Small intestine (tissue), 7 donors: ENCODE measurements around the gene SF3B3. TPM values are rescaled to one million over a fixed set of nuclear protein-coding genes. Genes with fewer than 3 reads are reported as not detected.
A peak's percentile ranks its signal among the peaks of the same experiment; 100 is the strongest.
"Not testable (repeated sequence)": the region's sequence is repeated elsewhere in the genome, so short reads cannot be mapped to it uniquely, and the experiment has no call there.

Source experiments
- DNase-seq, 2 donors: peaks; one replicate each; pipeline versions ENCODE4 v3.0.0 to v3.0.0-alpha.2; 2013
- FAIRE-seq: peaks from 2 replicates; lab custom pipeline; 2012; peaks lifted over from hg19 to GRCh38; lab: Jason Lieb, UNC
- H3K27ac ChIP-seq, 3 donors: one replicate each; pipeline ENCODE4 v1.5.1; 2013; ENCODE audit warnings: low read length in 2 of 3, mild to moderate bottlenecking in 2 of 3, control low read depth in 1 of 3, inconsistent platforms in 1 of 3, low read depth in 1 of 3, moderate library complexity in 1 of 3
- H3K27me3 ChIP-seq, 3 donors: one replicate each; pipeline ENCODE4 v1.6.1; 2013; ENCODE audit warnings: low read length in 3 of 3, inconsistent platforms in 1 of 3; ENCODE audit not compliant: control insufficient read depth in 3 of 3, insufficient read depth in 3 of 3
- H3K36me3 ChIP-seq, 3 donors: one replicate each; pipeline ENCODE4 v1.6.1; 2013; ENCODE audit warnings: low read length in 3 of 3, inconsistent platforms in 1 of 3, low read depth in 1 of 3, mild to moderate bottlenecking in 1 of 3, moderate library complexity in 1 of 3; ENCODE audit not compliant: control insufficient read depth in 3 of 3, insufficient read depth in 2 of 3
- H3K4me1 ChIP-seq, 3 donors: one replicate each; pipeline ENCODE4 v1.6.1; 2013; ENCODE audit warnings: low read length in 2 of 3, inconsistent platforms in 1 of 3, low read depth in 1 of 3, mild to moderate bottlenecking in 1 of 3, moderate library complexity in 1 of 3; ENCODE audit not compliant: control insufficient read depth in 3 of 3, insufficient read depth in 2 of 3
- H3K4me3 ChIP-seq, 3 donors: one replicate each; pipeline ENCODE4 v1.5.1; 2013; ENCODE audit warnings: low read length in 3 of 3, control low read depth in 1 of 3, inconsistent platforms in 1 of 3, low read depth in 1 of 3, mild to moderate bottlenecking in 1 of 3, moderate library complexity in 1 of 3
- H3K9me3 ChIP-seq, 2 donors: one replicate each; pipeline ENCODE4 v1.6.1; 2013; ENCODE audit warnings: low read depth in 1 of 2, low read length in 1 of 2; ENCODE audit not compliant: control insufficient read depth in 2 of 2, insufficient read depth in 1 of 2
- WGBS, 3 donors: extraction: QIAGEN DNeasy Blood & Tissue Kit; methylation state at CpG; one replicate each; pipeline ENCODE4 v1.1.7; 2013; 5-methylcytosine and 5-hydroxymethylcytosine counted together
- polyA plus RNA-seq, 4 donors: library from polyadenylated mRNA; stranded (reverse) in 3 of 4; unstranded in 1 of 4; fragments of 200-250 nt in 3 of 4; fragments of 120-200 nt in 1 of 4; gene quantifications; one replicate each; pipeline versions ENCODE4 v1.2.1 to v1.2.3, GENCODE V29; 2013
- donor health status: healthy with polysubstance abuse.
- donor health status: control.
- donor health status: control.
- donor health status: Bipolar disorder and iron deficiency.
- donor health status: healthy.

SF3B3 gene
- polyA plus RNA-seq, 4 donors = 33.3 to 203 (median 69.3) TPM

DNA sequence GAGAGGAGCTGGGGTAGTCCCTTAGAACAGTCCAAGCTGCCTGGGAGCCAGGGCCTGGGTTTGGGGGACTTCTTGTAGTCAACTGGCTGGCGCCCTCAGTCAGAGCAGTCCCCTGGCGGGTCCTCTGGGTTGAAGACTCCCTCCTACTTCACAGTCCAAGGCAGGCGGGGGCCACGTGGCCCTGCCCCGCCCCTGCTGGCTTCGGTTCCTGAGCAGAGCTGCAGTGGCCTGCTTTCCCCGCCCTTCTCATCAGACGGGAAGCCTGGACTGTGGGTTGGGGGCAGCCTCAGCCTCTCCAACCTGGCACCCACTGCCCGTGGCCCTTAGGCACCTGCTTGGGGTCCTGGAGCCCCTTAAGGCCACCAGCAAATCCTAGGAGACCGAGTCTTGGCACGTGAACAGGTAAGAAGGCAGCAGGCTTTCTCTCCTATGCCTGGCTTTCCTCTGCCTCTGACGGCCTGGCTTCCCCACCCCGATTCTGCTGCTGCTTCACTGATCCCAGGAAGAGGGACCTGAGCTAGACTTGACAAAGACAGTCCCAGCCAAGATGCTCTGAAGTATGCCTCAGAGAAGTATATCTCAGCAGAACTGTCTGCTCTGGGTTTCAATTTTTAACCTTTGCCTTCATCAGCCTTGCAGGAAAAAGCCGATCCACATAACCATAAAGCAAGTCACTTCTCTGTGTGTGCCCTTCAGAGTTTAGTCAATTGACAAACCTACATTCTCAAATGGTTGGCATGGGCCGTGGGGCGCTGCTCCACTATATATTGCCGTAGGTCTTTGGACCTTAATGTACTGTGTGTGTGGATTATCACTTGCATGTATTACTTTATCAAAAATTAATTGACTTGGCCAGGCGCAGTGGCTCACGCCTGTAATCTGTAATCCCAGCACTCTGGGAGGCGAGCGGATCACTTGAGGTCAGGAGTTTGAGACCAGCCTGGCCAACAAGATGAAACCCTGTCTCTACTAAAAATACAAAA is 56.3 kb downstream of the SF3B3 start:
- Histone ChIP-seq H3K27me3 (no peaks in the 10 kb centered on the region), H3K27ac (peak overlapping the region in 2 of 3 donors; percentile 25 to 37), H3K4me3 (peak overlapping the region in 1 of 3 donors; percentile 12), H3K4me1 (peaks cover 0 to 33% (median 0%) of the 10 kb centered on the region in 3 donors), H3K36me3 (peaks cover 0 to 17% (median 0%) of the 10 kb centered on the region in 3 donors), H3K9me3 (no peaks in the 10 kb centered on the region)
- peak; percentile 60 to 61 for DNase-seq
- WGBS, 3 donors = 8 to 42% (median 36%) methylated on average over 20 to 21 of the region's 21 CpGs
- no peak for FAIRE-seq

DNA sequence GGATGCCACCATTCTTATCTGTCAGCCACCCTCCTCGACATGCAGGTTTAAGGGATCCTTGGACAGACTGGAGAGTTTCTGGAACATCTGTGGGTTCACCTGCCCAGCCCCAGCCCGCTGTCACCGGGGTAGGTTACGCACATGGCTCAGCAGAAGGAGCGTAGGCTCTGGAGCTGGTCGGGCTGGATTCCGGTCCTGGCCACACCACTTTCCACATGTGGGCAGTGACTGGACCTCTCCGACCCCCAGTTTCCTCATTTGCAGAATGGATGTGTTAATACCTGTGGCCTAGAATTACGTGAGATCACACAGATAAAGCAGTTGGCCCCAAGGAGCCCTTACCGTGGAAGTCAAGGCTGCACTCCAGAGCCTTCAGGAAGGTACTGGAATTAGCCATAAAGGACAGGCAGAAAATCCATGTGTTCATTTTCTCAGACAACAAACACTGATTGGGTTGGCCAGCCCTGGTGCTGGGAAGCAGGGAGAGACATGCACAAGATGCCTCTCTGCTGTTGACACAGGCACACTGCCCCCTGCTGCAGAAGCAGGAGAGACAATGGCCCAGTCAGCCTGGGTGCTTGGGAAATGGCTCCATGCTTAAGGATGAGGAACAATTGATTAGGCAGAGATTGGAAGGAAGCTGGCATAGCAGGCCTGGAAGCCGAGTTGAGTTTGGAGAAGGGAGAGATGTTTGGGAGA is 58.8 kb downstream of the SF3B3 start:
- WGBS, 3 donors = 81 to 85% (median 81%) methylated on average over 11 of the region's 11 CpGs
- DNase-seq (no peak), FAIRE-seq (no peak)
- Histone ChIP-seq H3K4me1 (peaks cover 0 to 15% (median 0%) of the 10 kb centered on the region in 3 donors), H3K27me3 (no peaks in the 10 kb centered on the region), H3K9me3 (no peaks in the 10 kb centered on the region), H3K4me3 (no peak overlapping the region), H3K27ac (no peak overlapping the region), H3K36me3 (peaks cover 0 to 7% (median 0%) of the 10 kb centered on the region in 3 donors)

DNA sequence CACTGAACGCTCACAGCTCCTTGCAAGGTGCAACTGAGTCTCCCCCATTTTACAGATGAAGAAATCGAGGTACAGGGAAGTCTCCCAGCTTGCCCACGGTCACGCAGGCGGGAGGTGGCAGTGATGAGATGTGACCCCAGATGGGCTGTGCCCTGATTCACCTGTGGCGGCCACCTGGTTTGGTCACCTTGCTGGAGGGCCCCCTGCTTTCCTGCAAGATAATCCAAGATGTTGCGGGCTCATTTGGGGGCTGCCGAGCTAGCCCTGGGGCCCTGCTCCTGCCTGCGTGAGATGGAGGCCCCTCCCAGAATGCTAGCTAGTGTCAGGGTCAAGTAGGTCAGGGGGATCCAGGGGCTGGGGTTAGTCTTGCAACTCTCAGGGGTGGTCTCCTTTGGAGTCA is 63.1 kb downstream of the SF3B3 start:
- no peaks in the 10 kb centered on the region for H3K9me3 ChIP-seq
- FAIRE-seq = no peak
- H3K4me3 ChIP-seq = no peak overlapping the region
- no peak overlapping the region for H3K27ac ChIP-seq
- peaks cover 0 to 24% (median under 1%) of the 10 kb centered on the region in 3 donors for H3K4me1 ChIP-seq
- 90 to 92% (median 92%) methylated on average over 9 of the region's 9 CpGs for WGBS, 3 donors
- DNase-seq = no peak
- H3K36me3 ChIP-seq = peaks cover 0 to 7% (median 0%) of the 10 kb centered on the region in 3 donors
- H3K27me3 ChIP-seq = no peaks in the 10 kb centered on the region

DNA sequence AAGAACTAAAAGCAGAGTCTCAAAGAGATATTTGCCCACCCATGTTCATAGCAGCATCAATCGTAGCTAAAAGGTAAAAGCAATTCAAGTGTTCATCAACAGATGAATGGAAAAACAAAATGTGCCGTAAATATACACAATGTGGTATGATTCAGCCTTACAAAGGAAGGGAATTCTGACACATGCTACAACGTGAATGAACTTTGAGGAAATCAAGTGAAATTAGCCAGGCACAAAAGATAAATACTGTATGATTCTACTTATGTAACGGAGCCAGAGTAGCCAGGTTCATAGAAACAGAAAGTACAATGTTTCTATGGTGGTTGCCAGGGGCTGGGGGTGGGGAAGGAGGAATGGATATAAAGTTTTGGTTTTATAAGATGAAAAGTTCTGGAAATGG is 64.9 kb downstream of the SF3B3 start:
- Histone ChIP-seq H3K27ac (no peak overlapping the region), H3K27me3 (no peaks in the 10 kb centered on the region), H3K4me3 (no peak overlapping the region), H3K4me1 (peaks cover 0 to 30% (median 2%) of the 10 kb centered on the region in 3 donors), H3K36me3 (peaks cover 0 to 2% (median 0%) of the 10 kb centered on the region in 3 donors), H3K9me3 (peaks cover 0 to 2% of the 10 kb centered on the region in 2 donors)
- no peak for FAIRE-seq
- no peak for DNase-seq
- 36 to 43% (median 40%) methylated on average over 4 of the region's 4 CpGs for WGBS, 3 donors

DNA sequence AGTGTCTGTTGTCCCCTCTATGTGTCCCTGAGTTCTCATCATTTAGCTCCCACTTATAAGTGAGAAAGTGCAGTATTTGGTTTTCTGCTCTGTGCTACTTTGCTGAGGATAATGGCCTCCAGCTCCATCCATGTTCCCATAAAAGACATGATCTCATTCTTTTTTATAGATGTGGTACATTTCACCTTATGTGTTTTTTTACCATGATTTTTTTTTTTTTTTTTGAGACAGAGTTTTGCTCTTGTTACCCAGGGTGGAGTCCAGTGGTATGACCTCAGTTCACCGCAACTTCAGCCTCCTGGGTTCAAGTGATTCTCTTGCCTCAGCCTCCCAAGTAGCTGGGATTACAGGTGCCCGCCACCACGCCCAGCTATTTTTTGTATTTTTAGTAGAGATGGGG is 65.8 kb downstream of the SF3B3 start:
- Histone ChIP-seq H3K4me1 (peaks cover 0 to 30% (median 2%) of the 10 kb centered on the region in 3 donors), H3K27ac (peak overlapping the region in 1 of 3 donors; percentile 88)
- H3K4me3 ChIP-seq, H3K27me3 ChIP-seq, H3K9me3 ChIP-seq, FAIRE-seq, DNase-seq, H3K36me3 ChIP-seq: not testable (repeated sequence)
- WGBS, 3 donors = 84 to 92% (median 89%) methylated on average over 3 of the region's 3 CpGs

DNA sequence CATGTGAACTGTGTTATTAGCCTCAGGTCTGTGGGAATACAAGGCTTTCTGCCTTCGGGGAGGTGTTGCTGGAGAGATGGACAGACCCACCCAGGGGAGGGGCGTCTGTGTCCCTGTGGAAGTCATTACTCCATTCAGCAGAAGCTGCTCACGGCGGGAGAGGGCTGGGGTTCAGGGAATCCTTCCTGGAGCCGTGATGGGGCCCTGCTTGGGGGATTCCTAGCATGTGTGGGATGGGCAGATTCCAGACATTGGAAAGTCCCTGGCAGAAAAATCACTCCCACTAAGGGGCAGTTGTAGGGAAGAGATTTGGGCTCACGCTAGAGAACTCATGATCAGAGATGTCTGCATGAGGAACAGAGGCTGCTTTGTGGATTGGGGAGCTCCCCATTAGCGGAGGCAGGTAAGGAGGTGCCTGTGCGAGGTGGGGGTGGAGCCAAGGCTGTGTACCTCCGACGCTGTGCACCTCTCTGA is 66.4 kb downstream of the SF3B3 start:
- peak overlapping the region in 2 of 3 donors; percentile 50 to 88 for H3K27ac ChIP-seq
- DNase-seq (peak in 1 of 2 donors; percentile 89), FAIRE-seq (no peak)
- peaks cover 0 to 2% (median 0%) of the 10 kb centered on the region in 3 donors for H3K36me3 ChIP-seq
- peak overlapping the region in 1 of 3 donors; percentile 35 for H3K4me3 ChIP-seq
- WGBS, 3 donors = 7 to 31% (median 24%) methylated on average over 10 of the region's 10 CpGs
- H3K27me3 ChIP-seq = no peaks in the 10 kb centered on the region
- H3K9me3 ChIP-seq = peaks cover 0 to 3% of the 10 kb centered on the region in 2 donors
- H3K4me1 ChIP-seq = peaks cover 0 to 30% (median 2%) of the 10 kb centered on the region in 3 donors

DNA sequence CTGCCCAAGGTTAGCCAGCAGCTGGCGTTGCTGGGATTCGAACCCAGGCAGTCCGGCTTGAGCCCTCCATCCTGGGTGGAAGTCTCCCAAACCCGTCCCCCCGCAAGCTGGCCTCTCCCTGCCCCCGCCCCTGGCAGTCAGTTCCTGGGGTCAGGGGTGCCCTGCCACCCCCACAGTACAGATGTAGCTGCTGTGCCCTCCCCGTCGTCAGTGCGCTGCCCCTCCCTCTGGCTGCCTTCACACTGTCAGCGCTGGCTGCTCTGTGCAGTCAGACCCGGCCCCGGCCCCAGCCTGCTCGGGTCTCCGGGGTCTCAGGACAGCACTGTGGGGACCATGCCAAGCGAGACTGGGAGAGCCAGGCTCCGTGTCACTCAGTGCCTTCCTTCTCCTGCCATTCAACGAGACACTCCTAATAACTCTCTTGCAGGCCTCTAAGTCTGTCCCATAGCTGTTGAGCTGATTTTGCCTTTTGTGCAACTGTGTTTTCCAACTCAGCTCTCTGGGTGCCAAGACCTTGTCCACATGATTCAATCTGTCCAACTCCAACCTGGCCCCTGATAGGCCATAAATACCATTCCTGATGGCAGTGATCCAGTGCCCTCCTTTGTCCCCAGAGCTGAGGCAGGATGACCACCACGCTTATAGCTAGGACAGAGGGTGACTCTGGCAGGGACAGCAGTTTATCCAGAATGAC is 67.3 kb downstream of the SF3B3 start:
- Histone ChIP-seq H3K27me3 (no peaks in the 10 kb centered on the region), H3K4me3 (peak overlapping the region in 1 of 3 donors; percentile 35), H3K4me1 (peaks cover 0 to 30% (median 2%) of the 10 kb centered on the region in 3 donors), H3K9me3 (peaks cover 0 to 3% of the 10 kb centered on the region in 2 donors), H3K36me3 (peaks cover 0 to 7% (median 0%) of the 10 kb centered on the region in 3 donors), H3K27ac (peak overlapping the region in 2 of 3 donors; percentile 50 to 88)
- WGBS, 3 donors = 44 to 64% (median 59%) methylated on average over 16 to 18 of the region's 18 CpGs
- DNase-seq = peak in 1 of 2 donors; percentile 75
- FAIRE-seq = no peak
